WTC11 (cell line): ENCODE results near the gene SUPT3H. TPM values are rescaled to one million over a fixed set of nuclear protein-coding genes. Genes with fewer than 3 reads are reported as not detected.

ENCODE experiments used
- ATAC-seq: fragments of 200-7000 bp; cut with Tn5 transposase; 2 replicates; pipeline ENCODE4 v1.10.0; 2021; ENCODE audit warnings: mild to moderate bottlenecking, moderate library complexity
- CTCF ChIA-PET: fragments of 300-600 bp; sonication (Branson Sonifier 250); formaldehyde crosslinking; loops from one replicate; lab custom pipeline; 2021; ENCODE audit warnings: antibody characterized with exemption; lab: Charles Lee
- POLR2A ChIA-PET: fragments of 350-600 bp; sonication (Branson Sonifier 250); formaldehyde crosslinking; loops from one replicate; lab custom pipeline; 2021; ENCODE audit warnings: antibody characterized with exemption; lab: Charles Lee
- DNase-seq: peaks from one replicate; pipeline ENCODE4 v3.0.0; 2021; ENCODE audit warnings: low spot score
- H3K27ac Mint-ChIP-seq: 2 replicates; pipeline ENCODE4 v1.8.0; 2021; ENCODE audit warnings: mixed read lengths
- H3K27me3 Mint-ChIP-seq: 2 replicates; pipeline ENCODE4 v1.8.0; 2021; ENCODE audit warnings: low read depth, mild to moderate bottlenecking, moderate library complexity, mixed read lengths
- H3K36me3 Mint-ChIP-seq: 2 replicates; pipeline ENCODE4 v1.8.0; 2021; ENCODE audit warnings: mixed read lengths
- H3K4me1 Mint-ChIP-seq: 2 replicates; pipeline ENCODE4 v1.8.0; 2022; ENCODE audit warnings: mixed read lengths
- H3K4me3 Mint-ChIP-seq: 2 replicates; pipeline ENCODE4 v1.8.0; 2021; ENCODE audit warnings: mild to moderate bottlenecking, moderate library complexity, mixed read lengths
- H3K9me3 Mint-ChIP-seq: 2 replicates; pipeline ENCODE4 v1.8.0; 2021; ENCODE audit warnings: mixed read lengths
- CBFB ChIP-seq: sonication (generic); formaldehyde crosslinking; IDR thresholded peaks from 2 replicates; pipeline ENCODE4 v1.8.1; 2022; ENCODE audit warnings: mild to moderate bottlenecking, low read depth, missing genetic modification reagents
- HMGA2 ChIP-seq: fragments of 250-450 bp; sonication (Bioruptor Pico); IDR thresholded peaks from 2 replicates; pipeline ENCODE4 v1.4.0; 2021; ENCODE audit warnings: mild to moderate bottlenecking, moderate library complexity
- NR3C1 ChIP-seq: sonication (generic); formaldehyde crosslinking; conservative IDR thresholded peaks from 2 replicates; pipeline ENCODE4 v1.8.1; 2023; ENCODE audit warnings: low read depth, mild to moderate bottlenecking, missing genetic modification reagents
- SMAD3 ChIP-seq: sonication (generic); formaldehyde crosslinking; IDR thresholded peaks from 2 replicates; pipeline ENCODE4 v1.8.0; 2022; ENCODE audit warnings: missing genetic modification reagents, mild to moderate bottlenecking, borderline replicate concordance
- SOX15 ChIP-seq: fragments of 250-450 bp; sonication (Bioruptor Pico); IDR thresholded peaks from 2 replicates; pipeline ENCODE4 v1.9.0; 2021; ENCODE audit warnings: mild to moderate bottlenecking
- TP53 ChIP-seq: sonication (generic); formaldehyde crosslinking; IDR thresholded peaks from 2 replicates; pipeline ENCODE4 v1.8.1; 2023; ENCODE audit warnings: mild to moderate bottlenecking, missing genetic modification reagents
- ZNF121 ChIP-seq: sonication (generic); formaldehyde crosslinking; IDR thresholded peaks from 2 replicates; pipeline ENCODE4 v1.8.0; 2023; ENCODE audit warnings: missing genetic modification reagents
- ZNF138 ChIP-seq: sonication (generic); formaldehyde crosslinking; conservative IDR thresholded peaks from 2 replicates; pipeline ENCODE4 v1.8.1; 2022; ENCODE audit warnings: mild to moderate bottlenecking, moderate library complexity, missing genetic modification reagents
- ZNF219 ChIP-seq: sonication (generic); formaldehyde crosslinking; IDR thresholded peaks from 2 replicates; pipeline ENCODE4 v1.8.0; 2023; ENCODE audit warnings: missing genetic modification reagents, mild to moderate bottlenecking, borderline replicate concordance
- total RNA-seq: library from RNA; stranded (reverse); gene quantifications from 3 replicates; pipeline ENCODE4 v1.2.3, GENCODE V29; 2021
- TF ChIP-seq, protein P1 (sequence below): fragments of 250-450 bp; sonication (Bioruptor Pico); IDR thresholded peaks from 2 replicates; pipeline ENCODE4 v1.9.0; 2021; ENCODE audit warnings: mild to moderate bottlenecking, borderline replicate concordance
- TF ChIP-seq, protein P2 (sequence below): sonication (generic); formaldehyde crosslinking; IDR thresholded peaks from 2 replicates; pipeline ENCODE4 v1.8.1; 2023; ENCODE audit warnings: mild to moderate bottlenecking, missing genetic modification reagents, borderline replicate concordance
- TF ChIP-seq, protein P3 (sequence below): sonication (generic); formaldehyde crosslinking; IDR thresholded peaks from 2 replicates; pipeline ENCODE4 v1.8.1; 2023; ENCODE audit warnings: mild to moderate bottlenecking, missing genetic modification reagents, moderate library complexity
- TF ChIP-seq, protein P4 (sequence below): sonication (generic); formaldehyde crosslinking; IDR thresholded peaks from 2 replicates; pipeline ENCODE4 v1.8.0; 2023; ENCODE audit warnings: missing genetic modification reagents, mild to moderate bottlenecking, borderline replicate concordance
- TF ChIP-seq, protein P5 (sequence below): sonication (generic); formaldehyde crosslinking; IDR thresholded peaks from 2 replicates; pipeline ENCODE4 v1.8.0; 2022; ENCODE audit warnings: missing genetic modification reagents
- TF ChIP-seq, protein P6 (sequence below): sonication (generic); formaldehyde crosslinking; IDR thresholded peaks from 2 replicates; pipeline ENCODE4 v1.8.1; 2022; ENCODE audit warnings: low read depth, mild to moderate bottlenecking, moderate library complexity, missing genetic modification reagents, borderline replicate concordance
- TF ChIP-seq, protein P7 (sequence below): sonication (generic); formaldehyde crosslinking; IDR thresholded peaks from 2 replicates; pipeline ENCODE4 v1.8.0; 2022; ENCODE audit warnings: mild to moderate bottlenecking, missing genetic modification reagents

Gene SUPT3H
- total RNA-seq, 1 experiment from 2014 or later: 15.3 TPM

DNA sequence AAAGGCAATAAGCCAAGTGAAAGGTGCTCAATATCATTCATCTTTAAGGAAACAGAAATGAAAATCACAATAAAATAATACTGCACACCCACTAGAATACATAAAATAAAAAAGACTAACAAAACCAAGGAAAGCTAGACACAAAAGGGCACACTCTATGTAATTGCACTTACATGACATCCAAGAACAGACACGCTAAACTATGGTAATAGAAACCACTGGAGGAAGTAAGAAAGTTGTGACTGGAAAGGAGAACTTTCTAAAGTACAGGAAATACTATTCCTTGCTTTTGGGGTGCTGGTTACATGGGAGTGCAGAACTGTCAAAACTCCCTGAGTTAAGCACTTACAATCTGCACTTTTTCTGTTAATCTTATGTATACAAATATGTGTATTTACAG, 303.3 kb downstream of the SUPT3H start (continued):
- TF ChIP-seq, protein P1, sequence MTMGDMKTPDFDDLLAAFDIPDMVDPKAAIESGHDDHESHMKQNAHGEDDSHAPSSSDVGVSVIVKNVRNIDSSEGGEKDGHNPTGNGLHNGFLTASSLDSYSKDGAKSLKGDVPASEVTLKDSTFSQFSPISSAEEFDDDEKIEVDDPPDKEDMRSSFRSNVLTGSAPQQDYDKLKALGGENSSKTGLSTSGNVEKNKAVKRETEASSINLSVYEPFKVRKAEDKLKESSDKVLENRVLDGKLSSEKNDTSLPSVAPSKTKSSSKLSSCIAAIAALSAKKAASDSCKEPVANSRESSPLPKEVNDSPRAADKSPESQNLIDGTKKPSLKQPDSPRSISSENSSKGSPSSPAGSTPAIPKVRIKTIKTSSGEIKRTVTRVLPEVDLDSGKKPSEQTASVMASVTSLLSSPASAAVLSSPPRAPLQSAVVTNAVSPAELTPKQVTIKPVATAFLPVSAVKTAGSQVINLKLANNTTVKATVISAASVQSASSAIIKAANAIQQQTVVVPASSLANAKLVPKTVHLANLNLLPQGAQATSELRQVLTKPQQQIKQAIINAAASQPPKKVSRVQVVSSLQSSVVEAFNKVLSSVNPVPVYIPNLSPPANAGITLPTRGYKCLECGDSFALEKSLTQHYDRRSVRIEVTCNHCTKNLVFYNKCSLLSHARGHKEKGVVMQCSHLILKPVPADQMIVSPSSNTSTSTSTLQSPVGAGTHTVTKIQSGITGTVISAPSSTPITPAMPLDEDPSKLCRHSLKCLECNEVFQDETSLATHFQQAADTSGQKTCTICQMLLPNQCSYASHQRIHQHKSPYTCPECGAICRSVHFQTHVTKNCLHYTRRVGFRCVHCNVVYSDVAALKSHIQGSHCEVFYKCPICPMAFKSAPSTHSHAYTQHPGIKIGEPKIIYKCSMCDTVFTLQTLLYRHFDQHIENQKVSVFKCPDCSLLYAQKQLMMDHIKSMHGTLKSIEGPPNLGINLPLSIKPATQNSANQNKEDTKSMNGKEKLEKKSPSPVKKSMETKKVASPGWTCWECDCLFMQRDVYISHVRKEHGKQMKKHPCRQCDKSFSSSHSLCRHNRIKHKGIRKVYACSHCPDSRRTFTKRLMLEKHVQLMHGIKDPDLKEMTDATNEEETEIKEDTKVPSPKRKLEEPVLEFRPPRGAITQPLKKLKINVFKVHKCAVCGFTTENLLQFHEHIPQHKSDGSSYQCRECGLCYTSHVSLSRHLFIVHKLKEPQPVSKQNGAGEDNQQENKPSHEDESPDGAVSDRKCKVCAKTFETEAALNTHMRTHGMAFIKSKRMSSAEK (CRISPR knock-in tag): no peak
- TF ChIP-seq, protein P2, sequence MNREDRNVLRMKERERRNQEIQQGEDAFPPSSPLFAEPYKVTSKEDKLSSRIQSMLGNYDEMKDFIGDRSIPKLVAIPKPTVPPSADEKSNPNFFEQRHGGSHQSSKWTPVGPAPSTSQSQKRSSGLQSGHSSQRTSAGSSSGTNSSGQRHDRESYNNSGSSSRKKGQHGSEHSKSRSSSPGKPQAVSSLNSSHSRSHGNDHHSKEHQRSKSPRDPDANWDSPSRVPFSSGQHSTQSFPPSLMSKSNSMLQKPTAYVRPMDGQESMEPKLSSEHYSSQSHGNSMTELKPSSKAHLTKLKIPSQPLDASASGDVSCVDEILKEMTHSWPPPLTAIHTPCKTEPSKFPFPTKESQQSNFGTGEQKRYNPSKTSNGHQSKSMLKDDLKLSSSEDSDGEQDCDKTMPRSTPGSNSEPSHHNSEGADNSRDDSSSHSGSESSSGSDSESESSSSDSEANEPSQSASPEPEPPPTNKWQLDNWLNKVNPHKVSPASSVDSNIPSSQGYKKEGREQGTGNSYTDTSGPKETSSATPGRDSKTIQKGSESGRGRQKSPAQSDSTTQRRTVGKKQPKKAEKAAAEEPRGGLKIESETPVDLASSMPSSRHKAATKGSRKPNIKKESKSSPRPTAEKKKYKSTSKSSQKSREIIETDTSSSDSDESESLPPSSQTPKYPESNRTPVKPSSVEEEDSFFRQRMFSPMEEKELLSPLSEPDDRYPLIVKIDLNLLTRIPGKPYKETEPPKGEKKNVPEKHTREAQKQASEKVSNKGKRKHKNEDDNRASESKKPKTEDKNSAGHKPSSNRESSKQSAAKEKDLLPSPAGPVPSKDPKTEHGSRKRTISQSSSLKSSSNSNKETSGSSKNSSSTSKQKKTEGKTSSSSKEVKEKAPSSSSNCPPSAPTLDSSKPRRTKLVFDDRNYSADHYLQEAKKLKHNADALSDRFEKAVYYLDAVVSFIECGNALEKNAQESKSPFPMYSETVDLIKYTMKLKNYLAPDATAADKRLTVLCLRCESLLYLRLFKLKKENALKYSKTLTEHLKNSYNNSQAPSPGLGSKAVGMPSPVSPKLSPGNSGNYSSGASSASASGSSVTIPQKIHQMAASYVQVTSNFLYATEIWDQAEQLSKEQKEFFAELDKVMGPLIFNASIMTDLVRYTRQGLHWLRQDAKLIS: no peak
- TF ChIP-seq NR3C1 (CRISPR knock-in tag) (no peak), SMAD3 (CRISPR knock-in tag) (no peak)

DNA sequence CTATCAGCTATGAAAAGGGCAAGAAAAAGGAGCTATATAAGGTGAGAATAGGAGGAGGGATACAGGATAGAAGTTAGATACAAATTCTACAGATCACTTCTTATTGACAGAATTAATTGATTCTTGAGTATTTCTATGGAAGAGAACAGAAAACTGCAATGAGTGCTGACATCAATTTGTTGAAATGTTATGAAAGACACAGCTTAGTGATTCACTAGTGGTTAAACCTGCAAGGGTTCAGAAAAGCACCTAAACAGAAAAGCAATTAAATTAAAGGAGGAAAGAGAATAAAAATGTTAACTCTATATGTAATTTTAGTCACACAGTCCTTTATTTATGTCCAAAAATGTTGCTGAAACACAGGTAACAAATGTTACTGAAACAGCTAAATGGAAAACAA, 304.0 kb downstream of the SUPT3H start:
- H3K4me3 Mint-ChIP-seq: no peak overlapping the region
- peaks cover 8% of the 10 kb centered on the region for H3K4me1 Mint-ChIP-seq
- DNase-seq (no peak), ATAC-seq (no peak)
- H3K9me3 Mint-ChIP-seq: peaks cover 9% of the 10 kb centered on the region
- H3K27ac Mint-ChIP-seq: no peak overlapping the region
- POLR2A ChIA-PET: no interaction called here
- H3K27me3 Mint-ChIP-seq: no peaks in the 10 kb centered on the region
- CTCF ChIA-PET: interaction anchor here (0.9 kb wide), 1 partner anchor 418 kb away, joined by 3 read pairs; no protein-coding TSS in a partner anchor
- H3K36me3 Mint-ChIP-seq: peaks cover 11% of the 10 kb centered on the region
- TF ChIP-seq ZNF138 (CRISPR knock-in tag) (no peak), HMGA2 (CRISPR knock-in tag) (no peak), ZNF121 (no peak), SOX15 (CRISPR knock-in tag) (no peak), ZNF219 (CRISPR knock-in tag) (no peak), TP53 (CRISPR knock-in tag) (no peak), CBFB (CRISPR knock-in tag) (no peak)
- TF ChIP-seq, protein P3, sequence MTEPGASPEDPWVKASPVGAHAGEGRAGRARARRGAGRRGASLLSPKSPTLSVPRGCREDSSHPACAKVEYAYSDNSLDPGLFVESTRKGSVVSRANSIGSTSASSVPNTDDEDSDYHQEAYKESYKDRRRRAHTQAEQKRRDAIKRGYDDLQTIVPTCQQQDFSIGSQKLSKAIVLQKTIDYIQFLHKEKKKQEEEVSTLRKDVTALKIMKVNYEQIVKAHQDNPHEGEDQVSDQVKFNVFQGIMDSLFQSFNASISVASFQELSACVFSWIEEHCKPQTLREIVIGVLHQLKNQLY (CRISPR knock-in tag): no peak
- TF ChIP-seq, protein P4, sequence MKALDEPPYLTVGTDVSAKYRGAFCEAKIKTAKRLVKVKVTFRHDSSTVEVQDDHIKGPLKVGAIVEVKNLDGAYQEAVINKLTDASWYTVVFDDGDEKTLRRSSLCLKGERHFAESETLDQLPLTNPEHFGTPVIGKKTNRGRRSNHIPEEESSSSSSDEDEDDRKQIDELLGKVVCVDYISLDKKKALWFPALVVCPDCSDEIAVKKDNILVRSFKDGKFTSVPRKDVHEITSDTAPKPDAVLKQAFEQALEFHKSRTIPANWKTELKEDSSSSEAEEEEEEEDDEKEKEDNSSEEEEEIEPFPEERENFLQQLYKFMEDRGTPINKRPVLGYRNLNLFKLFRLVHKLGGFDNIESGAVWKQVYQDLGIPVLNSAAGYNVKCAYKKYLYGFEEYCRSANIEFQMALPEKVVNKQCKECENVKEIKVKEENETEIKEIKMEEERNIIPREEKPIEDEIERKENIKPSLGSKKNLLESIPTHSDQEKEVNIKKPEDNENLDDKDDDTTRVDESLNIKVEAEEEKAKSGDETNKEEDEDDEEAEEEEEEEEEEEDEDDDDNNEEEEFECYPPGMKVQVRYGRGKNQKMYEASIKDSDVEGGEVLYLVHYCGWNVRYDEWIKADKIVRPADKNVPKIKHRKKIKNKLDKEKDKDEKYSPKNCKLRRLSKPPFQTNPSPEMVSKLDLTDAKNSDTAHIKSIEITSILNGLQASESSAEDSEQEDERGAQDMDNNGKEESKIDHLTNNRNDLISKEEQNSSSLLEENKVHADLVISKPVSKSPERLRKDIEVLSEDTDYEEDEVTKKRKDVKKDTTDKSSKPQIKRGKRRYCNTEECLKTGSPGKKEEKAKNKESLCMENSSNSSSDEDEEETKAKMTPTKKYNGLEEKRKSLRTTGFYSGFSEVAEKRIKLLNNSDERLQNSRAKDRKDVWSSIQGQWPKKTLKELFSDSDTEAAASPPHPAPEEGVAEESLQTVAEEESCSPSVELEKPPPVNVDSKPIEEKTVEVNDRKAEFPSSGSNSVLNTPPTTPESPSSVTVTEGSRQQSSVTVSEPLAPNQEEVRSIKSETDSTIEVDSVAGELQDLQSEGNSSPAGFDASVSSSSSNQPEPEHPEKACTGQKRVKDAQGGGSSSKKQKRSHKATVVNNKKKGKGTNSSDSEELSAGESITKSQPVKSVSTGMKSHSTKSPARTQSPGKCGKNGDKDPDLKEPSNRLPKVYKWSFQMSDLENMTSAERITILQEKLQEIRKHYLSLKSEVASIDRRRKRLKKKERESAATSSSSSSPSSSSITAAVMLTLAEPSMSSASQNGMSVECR: no peak
- TF ChIP-seq, protein P5, sequence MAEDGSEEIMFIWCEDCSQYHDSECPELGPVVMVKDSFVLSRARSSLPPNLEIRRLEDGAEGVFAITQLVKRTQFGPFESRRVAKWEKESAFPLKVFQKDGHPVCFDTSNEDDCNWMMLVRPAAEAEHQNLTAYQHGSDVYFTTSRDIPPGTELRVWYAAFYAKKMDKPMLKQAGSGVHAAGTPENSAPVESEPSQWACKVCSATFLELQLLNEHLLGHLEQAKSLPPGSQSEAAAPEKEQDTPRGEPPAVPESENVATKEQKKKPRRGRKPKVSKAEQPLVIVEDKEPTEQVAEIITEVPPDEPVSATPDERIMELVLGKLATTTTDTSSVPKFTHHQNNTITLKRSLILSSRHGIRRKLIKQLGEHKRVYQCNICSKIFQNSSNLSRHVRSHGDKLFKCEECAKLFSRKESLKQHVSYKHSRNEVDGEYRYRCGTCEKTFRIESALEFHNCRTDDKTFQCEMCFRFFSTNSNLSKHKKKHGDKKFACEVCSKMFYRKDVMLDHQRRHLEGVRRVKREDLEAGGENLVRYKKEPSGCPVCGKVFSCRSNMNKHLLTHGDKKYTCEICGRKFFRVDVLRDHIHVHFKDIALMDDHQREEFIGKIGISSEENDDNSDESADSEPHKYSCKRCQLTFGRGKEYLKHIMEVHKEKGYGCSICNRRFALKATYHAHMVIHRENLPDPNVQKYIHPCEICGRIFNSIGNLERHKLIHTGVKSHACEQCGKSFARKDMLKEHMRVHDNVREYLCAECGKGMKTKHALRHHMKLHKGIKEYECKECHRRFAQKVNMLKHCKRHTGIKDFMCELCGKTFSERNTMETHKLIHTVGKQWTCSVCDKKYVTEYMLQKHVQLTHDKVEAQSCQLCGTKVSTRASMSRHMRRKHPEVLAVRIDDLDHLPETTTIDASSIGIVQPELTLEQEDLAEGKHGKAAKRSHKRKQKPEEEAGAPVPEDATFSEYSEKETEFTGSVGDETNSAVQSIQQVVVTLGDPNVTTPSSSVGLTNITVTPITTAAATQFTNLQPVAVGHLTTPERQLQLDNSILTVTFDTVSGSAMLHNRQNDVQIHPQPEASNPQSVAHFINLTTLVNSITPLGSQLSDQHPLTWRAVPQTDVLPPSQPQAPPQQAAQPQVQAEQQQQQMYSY (CRISPR knock-in tag): no peak
- TF ChIP-seq, protein P6, sequence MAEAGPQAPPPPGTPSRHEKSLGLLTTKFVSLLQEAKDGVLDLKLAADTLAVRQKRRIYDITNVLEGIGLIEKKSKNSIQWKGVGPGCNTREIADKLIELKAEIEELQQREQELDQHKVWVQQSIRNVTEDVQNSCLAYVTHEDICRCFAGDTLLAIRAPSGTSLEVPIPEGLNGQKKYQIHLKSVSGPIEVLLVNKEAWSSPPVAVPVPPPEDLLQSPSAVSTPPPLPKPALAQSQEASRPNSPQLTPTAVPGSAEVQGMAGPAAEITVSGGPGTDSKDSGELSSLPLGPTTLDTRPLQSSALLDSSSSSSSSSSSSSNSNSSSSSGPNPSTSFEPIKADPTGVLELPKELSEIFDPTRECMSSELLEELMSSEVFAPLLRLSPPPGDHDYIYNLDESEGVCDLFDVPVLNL (CRISPR knock-in tag): no peak
- TF ChIP-seq, protein P7, sequence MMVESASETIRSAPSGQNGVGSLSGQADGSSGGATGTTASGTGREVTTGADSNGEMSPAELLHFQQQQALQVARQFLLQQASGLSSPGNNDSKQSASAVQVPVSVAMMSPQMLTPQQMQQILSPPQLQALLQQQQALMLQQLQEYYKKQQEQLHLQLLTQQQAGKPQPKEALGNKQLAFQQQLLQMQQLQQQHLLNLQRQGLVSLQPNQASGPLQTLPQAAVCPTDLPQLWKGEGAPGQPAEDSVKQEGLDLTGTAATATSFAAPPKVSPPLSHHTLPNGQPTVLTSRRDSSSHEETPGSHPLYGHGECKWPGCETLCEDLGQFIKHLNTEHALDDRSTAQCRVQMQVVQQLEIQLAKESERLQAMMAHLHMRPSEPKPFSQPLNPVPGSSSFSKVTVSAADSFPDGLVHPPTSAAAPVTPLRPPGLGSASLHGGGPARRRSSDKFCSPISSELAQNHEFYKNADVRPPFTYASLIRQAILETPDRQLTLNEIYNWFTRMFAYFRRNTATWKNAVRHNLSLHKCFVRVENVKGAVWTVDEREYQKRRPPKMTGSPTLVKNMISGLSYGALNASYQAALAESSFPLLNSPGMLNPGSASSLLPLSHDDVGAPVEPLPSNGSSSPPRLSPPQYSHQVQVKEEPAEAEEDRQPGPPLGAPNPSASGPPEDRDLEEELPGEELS (CRISPR knock-in tag): no peak
